ENCODE results near the gene DYSF. TPM values are rescaled to one million over a fixed set of nuclear protein-coding genes. Genes with fewer than 3 reads are reported as not detected.

Gene DYSF
- total RNA-seq, 1 experiment from 2014 or later, result 3.8 TPM

DNA sequence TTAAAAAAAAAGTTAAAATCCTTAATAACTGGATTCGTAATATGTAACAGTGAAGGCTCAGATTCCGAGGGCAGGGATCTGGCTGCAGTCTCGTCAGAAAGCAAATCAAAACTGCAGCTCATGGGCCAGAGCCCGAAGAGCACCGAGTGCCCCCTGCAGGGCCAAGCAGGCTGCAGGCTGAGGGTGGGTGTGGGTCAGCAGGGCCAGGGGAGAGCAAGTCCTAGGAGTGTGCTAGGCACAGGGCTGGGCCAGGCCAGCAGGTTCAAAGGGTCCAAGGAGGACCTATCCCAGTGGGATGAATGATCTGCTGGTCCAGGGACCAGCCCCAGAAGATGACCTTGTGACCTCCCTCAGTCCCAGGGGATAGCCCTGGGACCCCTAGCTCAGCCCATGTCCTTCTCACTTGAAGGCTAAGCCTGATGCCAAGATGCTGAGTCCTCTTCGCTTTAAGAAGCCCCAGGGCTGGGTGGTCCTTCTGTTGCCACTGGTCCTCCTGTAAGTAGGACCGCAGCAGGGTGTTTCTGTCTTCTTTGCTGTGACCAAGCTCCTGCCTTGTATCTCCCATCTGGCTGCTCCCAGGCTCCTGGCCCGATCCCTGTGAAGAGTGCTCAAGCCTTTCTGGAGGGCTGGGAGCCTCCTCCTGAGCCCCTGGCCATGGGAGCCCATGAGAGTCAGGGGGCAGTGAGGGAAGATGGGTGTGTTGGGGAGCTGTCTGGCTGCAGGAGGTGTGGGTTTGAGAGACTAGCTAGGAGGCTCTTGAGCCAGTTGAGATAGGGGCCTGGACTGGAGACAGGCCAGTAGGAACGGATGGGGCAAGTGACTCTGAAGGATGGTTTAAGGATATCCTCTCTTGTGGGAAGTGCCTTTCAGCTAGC is 150.7 kb downstream of the DYSF start:
- DNase-seq (ENCODE audit: low spot score), result no peak
- in situ Hi-C loops (cut with HindIII; ENCODE audit: low sequenced_read_pairs), result no loop called here

DNA sequence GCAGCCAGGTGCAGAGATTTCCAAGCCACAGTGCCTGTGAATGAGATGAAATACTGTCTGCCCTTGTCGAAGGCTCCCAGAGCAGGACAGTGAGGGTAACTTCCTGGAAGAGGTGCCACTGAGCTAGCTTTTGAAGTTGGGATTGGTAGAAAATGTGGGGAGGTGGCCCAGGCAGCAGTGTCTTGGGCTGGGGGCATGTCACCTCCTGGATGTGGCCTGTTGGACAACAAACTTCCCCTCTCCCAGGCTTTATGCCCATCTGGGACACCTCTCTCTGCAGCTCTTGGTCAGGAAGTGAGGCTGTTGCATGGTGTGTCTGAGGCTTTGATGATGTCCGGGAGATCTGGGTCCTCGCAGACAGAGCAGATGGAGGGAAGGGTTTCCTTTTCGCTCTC is 151.4 kb downstream of the DYSF start:
- DNase-seq (ENCODE audit: low spot score), result no peak
- in situ Hi-C loops (cut with HindIII; ENCODE audit: low sequenced_read_pairs), result no loop called here

DNA sequence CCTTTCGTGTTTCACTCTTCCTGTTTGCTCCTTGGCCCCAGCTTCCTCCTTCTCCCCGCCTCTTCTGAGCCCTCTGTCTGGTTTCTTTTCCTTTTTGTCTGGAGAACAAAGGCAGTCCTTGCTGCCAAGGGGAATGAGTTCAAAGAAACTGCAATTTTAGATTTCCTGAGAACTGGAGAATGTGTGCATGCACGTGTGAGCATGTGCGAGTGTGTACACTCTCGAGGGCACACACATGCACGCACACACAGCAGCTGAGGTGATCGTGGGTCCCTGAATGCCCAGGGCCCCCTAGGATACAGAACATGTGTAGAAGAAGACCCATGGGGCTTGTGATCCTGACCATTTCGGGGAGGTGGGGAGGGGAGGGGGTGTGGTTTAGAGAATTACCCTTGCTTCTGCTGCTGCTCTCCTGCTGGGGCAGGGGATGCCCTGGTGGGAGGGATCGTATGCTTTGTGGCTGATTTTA is 151.8 kb downstream of the DYSF start:
- DNase-seq (ENCODE audit: low spot score), result no peak

DNA sequence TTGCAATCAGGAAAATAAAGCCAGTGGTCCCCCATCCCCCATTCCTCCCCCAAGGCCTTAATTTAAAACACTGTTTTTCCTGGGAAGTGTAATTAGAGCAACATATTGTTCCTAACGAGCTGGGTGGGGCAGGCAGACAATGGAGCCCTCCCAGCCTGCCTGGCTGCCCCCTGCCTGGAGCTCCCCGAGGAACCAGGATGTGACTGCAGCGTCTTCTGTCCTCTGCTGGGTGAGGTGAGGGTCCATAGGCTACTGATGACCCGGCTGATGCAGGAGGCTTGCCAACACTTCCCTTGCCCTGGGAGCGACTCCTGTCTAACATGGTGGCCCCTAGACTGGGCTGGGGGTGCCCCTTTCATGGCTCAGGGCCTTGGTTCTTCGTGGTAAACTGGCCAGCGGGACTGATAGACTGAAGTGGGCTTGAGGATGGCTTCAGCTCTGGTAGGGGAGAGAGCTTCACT is 152.4 kb downstream of the DYSF start:
- DNase-seq (ENCODE audit: low spot score), result no peak
- in situ Hi-C loops (cut with HindIII; ENCODE audit: low sequenced_read_pairs), result no loop called here

More for the DNA sequence above, 151.8 kb downstream of the DYSF start:
- in situ Hi-C loops (cut with HindIII; ENCODE audit: low sequenced_read_pairs), result no loop called here

DNA sequence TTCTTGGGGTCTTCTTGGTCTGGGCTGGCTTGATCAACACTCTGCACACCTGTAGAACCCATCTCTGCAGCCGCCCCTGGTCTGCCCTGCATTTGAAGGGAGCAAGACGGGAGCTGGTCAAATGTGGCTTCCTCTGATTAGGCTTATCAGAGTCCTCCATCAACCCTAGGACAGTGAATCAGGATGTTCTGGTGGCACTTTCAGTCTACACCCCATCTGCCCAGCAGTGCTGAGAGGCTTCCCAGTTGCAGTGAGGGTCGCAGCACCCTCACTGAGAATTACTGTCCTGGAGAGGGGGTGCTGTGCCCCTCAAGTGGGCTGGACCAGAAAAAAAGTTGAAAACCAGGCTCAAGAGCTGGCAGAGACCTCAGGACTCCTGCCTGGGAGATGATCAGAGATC is 152.9 kb downstream of the DYSF start:
- in situ Hi-C loops (cut with HindIII; ENCODE audit: low sequenced_read_pairs), result no loop called here
- no peak for DNase-seq (ENCODE audit: low spot score)

DNA sequence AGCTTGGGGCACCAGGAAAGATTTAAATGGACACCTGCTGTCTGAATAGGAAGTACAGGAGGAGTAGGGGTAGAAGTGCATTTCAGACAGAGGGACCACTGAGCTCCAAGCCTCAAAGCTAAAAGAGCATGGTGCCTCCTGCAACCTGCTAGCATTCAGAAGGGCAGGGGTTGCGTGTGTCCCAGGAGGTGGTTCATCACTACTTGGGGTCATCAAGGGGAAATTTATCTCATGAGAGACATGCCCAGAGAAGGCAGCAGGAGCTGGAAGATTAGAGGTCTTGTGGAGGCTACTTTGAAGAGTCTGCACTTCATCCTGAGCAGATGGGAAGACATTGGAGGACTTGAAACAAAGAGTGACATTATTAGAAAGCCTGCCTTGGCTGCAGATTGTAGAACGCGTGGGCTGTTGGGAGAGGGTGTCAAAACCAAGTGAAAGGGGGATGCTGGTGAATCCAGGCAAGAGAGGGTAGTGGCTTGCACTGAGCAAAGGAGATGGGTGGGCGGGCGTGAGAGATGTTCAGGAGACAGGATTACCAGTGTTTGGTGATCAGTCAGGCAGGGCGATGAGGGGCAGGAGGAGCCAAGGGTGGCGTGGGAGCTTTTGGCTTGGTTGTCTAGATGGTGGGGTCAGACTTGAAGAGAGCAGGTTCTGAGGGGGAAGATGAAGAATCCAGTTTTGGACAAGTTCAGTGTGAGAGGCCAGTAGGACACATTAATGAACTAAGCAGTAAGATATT is 154.0 kb downstream of the DYSF start:
- in situ Hi-C loops (cut with HindIII; ENCODE audit: low sequenced_read_pairs), result no loop called here
- no peak for DNase-seq (ENCODE audit: low spot score)

DNA sequence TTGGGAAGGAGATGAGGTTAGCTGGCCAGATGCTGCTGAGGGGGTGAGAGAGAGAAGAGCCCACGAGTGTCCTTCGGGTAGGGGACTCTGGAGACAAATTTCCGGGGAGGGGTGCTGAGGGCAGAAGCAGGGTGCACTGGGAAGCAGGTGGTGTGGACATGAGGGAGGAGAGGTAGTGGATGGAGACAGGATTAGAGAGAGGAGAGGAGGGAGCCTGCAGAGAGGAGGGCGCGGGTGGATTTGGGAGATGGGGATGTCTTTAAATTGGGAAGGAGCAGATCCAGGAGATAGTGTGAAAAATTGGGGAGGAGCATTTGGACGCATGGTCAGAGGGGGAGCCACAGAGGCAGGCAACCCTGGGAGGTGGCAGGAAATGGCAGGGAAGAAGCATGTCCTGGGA is 154.7 kb downstream of the DYSF start:
- DNase-seq (ENCODE audit: low spot score), result no peak

DNA sequence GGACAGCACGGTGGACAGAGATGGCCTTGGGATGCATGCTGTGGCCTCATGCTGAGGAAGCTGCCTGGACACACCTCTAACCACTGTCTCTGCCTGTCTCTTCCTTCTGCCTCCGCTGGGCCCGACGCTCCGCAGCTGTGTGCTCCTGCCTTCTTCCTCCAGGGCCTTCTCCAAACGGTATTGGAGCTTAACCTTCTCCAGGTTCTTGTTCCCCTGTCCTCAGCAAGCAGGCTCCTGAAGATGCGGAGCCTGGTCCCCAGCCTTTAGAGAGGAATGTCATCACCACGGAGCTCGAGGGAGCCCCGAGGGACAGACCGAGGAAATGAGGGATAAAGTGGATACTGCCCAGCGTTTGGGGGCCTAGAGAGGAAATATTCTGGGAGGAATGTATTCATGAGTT is 155.1 kb downstream of the DYSF start:
- no peak for DNase-seq (ENCODE audit: low spot score)

More for the DNA sequence above, 154.7 kb downstream of the DYSF start:
- in situ Hi-C loops (cut with HindIII; ENCODE audit: low sequenced_read_pairs), result no loop called here

DNA sequence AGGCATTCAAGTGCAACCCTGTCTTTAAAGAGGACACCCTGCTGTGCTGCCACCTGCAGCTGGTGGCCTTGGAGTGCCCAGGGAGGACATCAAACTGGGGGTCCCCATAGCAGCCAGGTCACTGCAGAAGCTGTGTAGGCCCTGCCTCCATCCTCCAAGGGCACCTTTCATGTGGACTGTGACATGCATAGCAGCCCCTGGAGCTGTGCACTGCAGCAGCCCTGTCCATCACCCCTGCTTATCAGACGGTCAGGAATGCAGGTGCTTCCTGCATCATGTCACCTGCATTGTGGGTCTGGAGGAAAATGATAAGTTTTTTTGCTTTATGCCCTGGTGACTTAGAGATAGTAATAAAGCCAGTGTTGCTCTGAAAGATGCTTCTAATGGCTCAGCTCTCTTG is 155.7 kb downstream of the DYSF start:
- no peak for DNase-seq (ENCODE audit: low spot score)
- in situ Hi-C loops (cut with HindIII; ENCODE audit: low sequenced_read_pairs), result no loop called here

More for the DNA sequence above, 155.1 kb downstream of the DYSF start:
- in situ Hi-C loops (cut with HindIII; ENCODE audit: low sequenced_read_pairs), result no loop called here

DNA sequence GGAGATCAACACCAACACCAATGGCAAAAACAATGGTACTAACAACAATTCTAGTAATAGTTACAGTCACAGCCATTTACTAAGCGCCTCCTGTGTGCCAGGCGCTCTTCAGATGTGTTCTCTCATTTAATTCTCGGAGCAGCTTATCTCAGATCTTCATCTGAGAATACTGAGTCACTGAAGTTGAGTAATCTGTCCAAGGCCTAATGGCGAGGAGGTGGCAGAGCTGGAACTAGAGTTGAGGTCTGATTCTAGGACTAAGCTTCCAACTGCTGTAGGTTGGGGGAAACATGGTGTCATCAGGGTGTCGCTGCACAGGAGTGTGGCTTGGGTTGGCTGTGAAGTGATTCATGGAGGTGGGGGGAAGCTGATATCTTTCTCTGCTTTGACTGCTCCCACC is 156.1 kb downstream of the DYSF start:
- in situ Hi-C loops (cut with HindIII; ENCODE audit: low sequenced_read_pairs), result no loop called here

DNA sequence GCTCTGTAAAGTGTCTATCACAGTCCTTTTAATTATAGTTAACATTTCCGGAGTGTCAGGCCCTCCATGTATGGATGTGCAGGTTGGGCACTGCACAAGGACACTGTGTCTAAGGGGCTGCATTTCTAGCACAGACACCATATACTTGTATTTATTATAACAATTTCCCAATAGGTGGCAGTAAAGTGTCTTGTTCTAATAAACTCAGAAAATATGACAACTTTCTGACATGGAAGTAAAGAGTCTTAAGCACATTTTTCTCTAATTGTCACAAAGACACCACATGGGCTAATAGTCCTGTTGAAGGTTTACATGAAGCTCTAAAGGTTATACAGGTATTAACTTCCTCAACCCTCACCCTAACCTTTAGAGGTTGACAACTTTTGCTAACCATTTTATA is 156.6 kb downstream of the DYSF start:
- peak; percentile 58 for DNase-seq (ENCODE audit: low spot score)
- in situ Hi-C loops (cut with HindIII; ENCODE audit: low sequenced_read_pairs), result no loop called here

More for the DNA sequence above, 156.1 kb downstream of the DYSF start:
- DNase-seq (ENCODE audit: low spot score), result no peak

DNA sequence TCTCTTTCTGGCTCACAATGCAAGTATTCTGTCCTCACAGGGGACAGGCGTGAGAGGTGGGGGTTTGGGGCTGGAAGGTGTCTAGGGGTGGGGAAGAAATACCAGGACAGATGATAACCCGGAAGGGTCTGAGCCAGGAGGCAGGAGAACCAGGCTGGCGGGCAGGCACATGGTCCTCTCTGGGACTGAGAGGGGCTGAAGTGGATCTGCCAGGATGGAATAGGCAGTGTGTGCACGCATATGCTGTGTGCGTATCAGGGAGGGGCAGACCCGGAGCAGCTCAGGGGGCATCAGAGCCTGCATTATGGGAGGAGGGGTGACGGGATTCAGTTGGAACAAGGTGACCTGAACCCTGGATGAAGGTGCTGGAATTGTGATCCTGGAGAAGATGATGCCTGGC is 157.3 kb downstream of the DYSF start:
- DNase-seq (ENCODE audit: low spot score), result no peak
- in situ Hi-C loops (cut with HindIII; ENCODE audit: low sequenced_read_pairs), result no loop called here

DNA sequence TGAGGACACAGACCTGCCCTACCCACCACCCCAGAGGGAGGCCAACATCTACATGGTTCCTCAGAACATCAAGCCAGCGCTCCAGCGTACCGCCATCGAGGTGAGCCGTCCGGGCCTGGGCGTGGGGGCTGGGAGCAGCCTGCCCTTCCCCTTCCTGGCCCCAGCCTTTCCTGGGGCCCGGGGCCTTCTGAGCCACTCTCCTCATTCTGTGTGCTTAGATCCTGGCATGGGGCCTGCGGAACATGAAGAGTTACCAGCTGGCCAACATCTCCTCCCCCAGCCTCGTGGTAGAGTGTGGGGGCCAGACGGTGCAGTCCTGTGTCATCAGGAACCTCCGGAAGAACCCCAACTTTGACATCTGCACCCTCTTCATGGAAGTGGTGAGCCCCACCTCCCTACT is 157.9 kb downstream of the DYSF start:
- in situ Hi-C loops (cut with HindIII; ENCODE audit: low sequenced_read_pairs), result no loop called here
- DNase-seq (ENCODE audit: low spot score), result no peak

DNA sequence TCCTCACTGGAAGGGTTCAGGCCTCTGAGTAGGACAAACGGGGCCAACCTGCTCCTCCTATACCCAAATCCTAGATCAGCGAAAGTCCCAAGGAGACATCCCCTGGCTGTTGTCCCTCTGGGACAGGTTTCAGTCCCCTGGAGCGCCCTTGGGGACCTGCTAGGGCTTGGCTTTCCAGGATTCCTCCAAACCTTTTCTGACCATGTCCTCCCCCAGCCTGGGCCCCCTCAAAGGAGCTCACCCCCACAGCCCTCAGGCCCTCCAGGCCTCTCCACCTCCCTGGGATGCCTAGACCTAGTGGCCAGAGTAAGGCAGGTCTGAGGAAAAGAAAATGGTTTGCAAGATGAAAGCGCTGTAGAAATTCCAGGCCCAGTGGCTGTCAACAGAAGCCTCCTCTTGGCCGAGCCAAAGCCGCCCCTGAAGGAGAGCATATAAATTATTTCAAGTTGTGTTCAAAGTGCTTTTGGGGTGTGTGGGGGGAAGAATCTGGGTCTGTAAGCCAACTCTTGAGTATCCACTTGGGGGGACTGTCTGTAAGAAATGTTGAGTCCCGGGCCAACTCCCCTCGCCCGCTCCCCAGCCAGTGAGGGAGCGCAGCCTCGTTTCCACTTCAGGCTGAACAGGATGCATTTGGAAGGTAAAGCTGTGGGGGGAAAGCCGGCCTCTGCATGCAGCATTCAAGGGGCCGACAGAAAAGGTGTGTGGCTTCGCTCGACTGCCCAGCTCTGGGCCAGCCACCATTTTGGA is 158.6 kb downstream of the DYSF start:
- in situ Hi-C loops (cut with HindIII; ENCODE audit: low sequenced_read_pairs), result no loop called here
- DNase-seq (ENCODE audit: low spot score), result no peak

DNA sequence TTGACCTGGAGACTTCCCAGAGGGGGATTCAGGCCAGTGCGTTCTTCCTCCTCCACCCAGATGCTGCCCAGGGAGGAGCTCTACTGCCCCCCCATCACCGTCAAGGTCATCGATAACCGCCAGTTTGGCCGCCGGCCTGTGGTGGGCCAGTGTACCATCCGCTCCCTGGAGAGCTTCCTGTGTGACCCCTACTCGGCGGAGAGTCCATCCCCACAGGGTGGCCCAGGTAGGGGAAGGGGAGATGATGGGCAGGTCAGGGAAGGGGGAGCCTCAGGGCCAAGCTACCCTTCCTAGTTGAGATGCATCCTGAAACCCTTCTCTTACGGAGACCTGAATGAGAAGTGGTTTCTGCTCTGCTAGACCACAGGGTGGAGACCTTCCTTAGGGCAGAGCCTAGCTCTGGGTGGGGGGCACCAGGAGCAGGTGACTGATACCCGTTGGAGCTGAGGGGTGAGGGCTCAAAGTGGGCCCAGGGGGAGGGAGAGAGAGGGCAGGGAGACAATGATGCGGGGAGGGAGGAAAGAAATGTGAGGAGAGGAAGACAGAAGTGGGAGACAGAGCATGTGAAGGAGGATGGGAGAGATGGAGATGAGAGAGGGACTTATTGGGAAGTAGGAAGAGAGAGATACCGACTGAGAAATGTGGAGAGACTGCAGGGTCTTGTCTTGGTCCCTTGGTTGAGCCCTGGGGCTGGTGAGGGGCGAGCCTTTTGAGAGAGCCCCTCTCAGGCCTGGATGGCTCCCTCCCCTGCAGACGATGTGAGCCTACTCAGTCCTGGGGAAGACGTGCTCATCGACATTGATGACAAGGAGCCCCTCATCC is 159.4 kb downstream of the DYSF start:
- no peak for DNase-seq (ENCODE audit: low spot score)
- in situ Hi-C loops (cut with HindIII; ENCODE audit: low sequenced_read_pairs), result no loop called here

DNA sequence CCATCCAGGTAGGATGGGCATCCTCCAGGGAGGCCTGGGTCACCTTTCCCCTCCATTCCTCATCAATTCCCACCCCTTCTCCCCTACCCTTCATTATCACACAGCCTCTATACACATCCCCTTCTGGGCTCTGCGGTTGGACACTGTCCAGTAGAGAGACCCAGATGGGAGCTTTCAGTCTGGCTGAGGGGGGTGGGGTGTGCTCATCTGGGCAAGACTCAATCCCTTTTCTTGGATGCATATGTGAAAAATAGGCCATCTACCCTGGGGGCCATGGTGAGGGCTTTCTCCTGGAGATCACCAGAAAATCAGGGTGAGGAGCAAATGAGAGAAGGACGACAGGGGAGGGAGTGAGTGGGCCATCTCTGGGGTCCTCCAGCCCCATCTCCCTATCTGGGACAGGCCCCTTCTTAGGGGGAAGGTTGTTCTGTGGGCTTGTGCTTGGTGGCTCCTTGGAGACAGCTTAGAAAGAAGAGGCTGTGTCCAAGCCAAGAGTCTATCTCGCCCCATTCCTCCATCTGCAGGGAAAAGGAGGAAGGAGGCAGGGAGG is 160.1 kb downstream of the DYSF start:
- DNase-seq (ENCODE audit: low spot score), result no peak
- in situ Hi-C loops (cut with HindIII; ENCODE audit: low sequenced_read_pairs), result no loop called here

DNA sequence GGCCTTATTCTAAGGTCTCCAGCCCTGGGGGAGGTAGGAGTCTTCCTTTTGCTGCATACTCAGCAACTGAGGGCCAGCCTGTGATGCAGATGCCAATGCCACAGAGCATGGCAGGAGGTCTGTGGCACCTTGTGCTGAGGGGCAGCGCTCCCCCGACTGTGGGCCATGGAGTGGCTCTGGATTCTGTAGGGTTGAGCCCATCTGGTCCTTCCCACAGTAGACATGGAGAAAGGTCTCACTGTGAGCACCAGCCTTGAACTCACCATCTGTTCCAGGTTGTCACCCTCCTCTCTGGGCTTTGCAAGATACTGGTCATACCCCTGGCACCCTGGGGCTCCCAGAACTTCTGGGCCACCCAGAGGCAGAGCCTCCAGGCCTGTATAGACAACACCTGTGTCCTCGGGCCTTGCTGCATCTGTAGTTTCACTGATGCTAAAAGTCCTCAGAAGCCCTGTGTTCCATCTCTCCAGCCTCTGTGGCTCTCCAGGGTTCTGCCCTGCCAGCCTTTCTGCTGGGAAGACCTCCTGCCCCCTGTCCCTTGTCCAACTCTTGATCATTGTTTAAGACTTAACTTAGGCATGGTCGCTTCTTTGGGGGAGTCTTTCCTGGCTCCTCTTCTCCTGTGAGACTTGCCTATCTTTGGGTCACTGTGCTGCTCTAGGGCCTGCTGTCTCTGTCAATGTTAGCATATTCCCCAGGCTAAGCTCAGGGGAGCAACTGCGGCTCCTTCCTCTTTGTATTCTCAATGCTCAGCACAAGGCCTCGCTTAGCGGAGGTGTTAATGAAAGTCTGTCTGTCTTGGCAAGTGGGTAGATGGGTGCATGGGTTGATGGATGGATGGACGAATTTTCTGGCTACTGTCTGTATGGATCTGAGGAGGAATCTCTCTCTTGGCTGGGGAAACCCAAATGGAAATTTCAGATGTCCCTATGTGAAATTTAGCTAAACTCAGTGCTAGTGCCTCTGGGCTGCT is 160.9 kb downstream of the DYSF start:
- in situ Hi-C loops (cut with HindIII; ENCODE audit: low sequenced_read_pairs), result no loop called here
- DNase-seq (ENCODE audit: low spot score), result no peak

Data from G401 (cell line).